HG02840 (cell line): Measurements from ENCODE around the gene SRCAP.

Experiments
- ATAC-seq: cut with Tn5 transposase; IDR thresholded peaks from one replicate; pipeline ENCODE4 v1.9.1; 2021; ENCODE audit warnings: mild to moderate bottlenecking, moderate library complexity, moderate number of reproducible peaks; ENCODE audit not compliant: unreplicated experiment, low FRiP score

The SRCAP gene

GRCh38 chr16:30786936-30787612 lies 88.1 kb downstream of the SRCAP start, which contains the start of gene ZNF629:
Gene ZNF629 (minus strand): TSS chr16:30787205. CDS start chr16:30784482, 2,723 bp downstream.
- ATAC-seq: no peak

- no peak for ATAC-seq
These were observed 88.8 kb downstream of the SRCAP start for GRCh38 chr16:30787613-30788378.
